Astrocyte (in vitro differentiated cells and primary cell): Measurements from ENCODE around the gene KLF18. TPM values are rescaled to one million over a fixed set of nuclear protein-coding genes. Genes with fewer than 3 reads are reported as not detected.

Experiments used
- DNase-seq: peaks from one replicate; pipeline ENCODE4 v3.0.0-alpha.2; 2010; ENCODE audit warnings: low read depth
- FAIRE-seq: peaks from 2 replicates; lab custom pipeline; 2011; peaks lifted over from hg19 to GRCh38; lab: Jason Lieb, UNC
- H2AFZ ChIP-seq: 2 replicates; pipeline ENCODE4 v1.6.0; 2012; ENCODE audit warnings: low read depth, low read length, inconsistent platforms
- H3K27ac ChIP-seq: 2 replicates; pipeline ENCODE4 v1.5.1; 2011; ENCODE audit warnings: low read depth, low read length, inconsistent platforms
- H3K27me3 ChIP-seq: 2 replicates; pipeline ENCODE4 v1.6.0; 2011; ENCODE audit warnings: low read length, inconsistent platforms; ENCODE audit not compliant: insufficient read depth
- H3K36me3 ChIP-seq: 2 replicates; pipeline ENCODE4 v1.5.1; 2011; ENCODE audit warnings: low read length, inconsistent platforms; ENCODE audit not compliant: insufficient read depth
- H3K4me1 ChIP-seq: 2 replicates; pipeline ENCODE4 v1.5.1; 2011; ENCODE audit warnings: low read length, inconsistent platforms; ENCODE audit not compliant: insufficient read depth
- H3K4me2 ChIP-seq: 2 replicates; pipeline ENCODE4 v1.6.0; 2012; ENCODE audit warnings: low read length, inconsistent platforms
- H3K4me3 ChIP-seq: 2 replicates; pipeline ENCODE4 v1.5.1; 2011; ENCODE audit warnings: low read depth, mild to moderate bottlenecking, low read length, inconsistent platforms; ENCODE audit not compliant: insufficient read depth
- H3K79me2 ChIP-seq: 2 replicates; pipeline ENCODE4 v1.6.0; 2012; ENCODE audit warnings: mild to moderate bottlenecking, low read length, inconsistent platforms; ENCODE audit not compliant: insufficient read depth
- H3K9ac ChIP-seq: 2 replicates; pipeline ENCODE4 v1.6.0; 2012; ENCODE audit warnings: mild to moderate bottlenecking, low read length, inconsistent platforms
- H3K9me3 ChIP-seq: 2 replicates; pipeline ENCODE4 v1.5.1; 2012; ENCODE audit warnings: low read depth, mild to moderate bottlenecking, low read length, inconsistent platforms; ENCODE audit not compliant: insufficient read depth
- H4K20me1 ChIP-seq: 2 replicates; pipeline ENCODE4 v1.6.0; 2012; ENCODE audit warnings: low read length, inconsistent platforms; ENCODE audit not compliant: insufficient read depth
- H3K27ac Mint-ChIP-seq: one replicate; pipeline ENCODE4 v1.8.0; 2021; ENCODE audit warnings: mild to moderate bottlenecking, mixed read lengths; ENCODE audit not compliant: unreplicated experiment
- H3K27me3 Mint-ChIP-seq: one replicate; pipeline ENCODE4 v1.8.0; 2021; ENCODE audit warnings: low read depth, mixed read lengths; ENCODE audit not compliant: unreplicated experiment
- H3K36me3 Mint-ChIP-seq: one replicate; pipeline ENCODE4 v1.8.0; 2021; ENCODE audit warnings: low read depth, mixed read lengths; ENCODE audit not compliant: unreplicated experiment
- H3K4me1 Mint-ChIP-seq: one replicate; pipeline ENCODE4 v1.8.0; 2021; ENCODE audit warnings: low read depth, mixed read lengths; ENCODE audit not compliant: unreplicated experiment
- H3K4me3 Mint-ChIP-seq: one replicate; pipeline ENCODE4 v1.8.0; 2021; ENCODE audit warnings: mild to moderate bottlenecking, moderate library complexity, mixed read lengths; ENCODE audit not compliant: unreplicated experiment
- H3K9me3 Mint-ChIP-seq: one replicate; pipeline ENCODE4 v1.8.0; 2021; ENCODE audit warnings: mild to moderate bottlenecking, mixed read lengths; ENCODE audit not compliant: unreplicated experiment
- CTCF ChIP-seq: IDR thresholded peaks from 2 replicates; pipeline ENCODE4 v1.5.1; 2011; ENCODE audit warnings: low read depth, mild to moderate bottlenecking, inconsistent platforms, low read length, moderate library complexity; ENCODE audit not compliant: insufficient read depth
- EZH2 ChIP-seq: IDR thresholded peaks from 2 replicates; pipeline ENCODE4 v1.6.1; 2012; ENCODE audit warnings: mild to moderate bottlenecking, low read length, inconsistent platforms; ENCODE audit not compliant: insufficient read depth
- total RNA-seq: library from RNA; stranded (reverse); gene quantifications from 2 replicates; pipeline ENCODE4 v1.2.1, GENCODE V29; 2021

The KLF18 gene
- total RNA-seq, 1 donor from 2014 or later, result not detected

DNA sequence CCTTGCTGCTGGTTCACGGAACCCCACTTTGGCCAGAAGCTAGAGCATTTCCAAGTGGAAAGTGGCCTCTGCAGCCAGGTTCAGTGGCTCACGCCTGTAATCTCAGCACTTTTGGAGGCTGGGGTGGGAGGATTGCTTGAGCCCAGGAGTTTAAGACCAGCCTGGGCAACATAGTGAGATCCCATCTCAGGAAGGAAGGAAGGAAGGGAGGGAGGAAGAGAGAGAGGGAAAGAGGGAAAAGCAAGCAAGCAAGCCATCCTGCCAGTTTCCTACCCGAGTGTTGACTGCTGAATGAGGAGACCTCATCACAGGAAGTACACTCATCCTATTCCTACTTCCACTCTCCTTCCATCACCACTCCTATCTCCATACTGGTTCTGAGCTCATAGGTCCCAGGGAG lies 35.6 kb downstream of the KLF18 start:
- no peak for FAIRE-seq
- Histone ChIP-seq H3K4me2 (no peak overlapping the region), H3K9ac (no peak overlapping the region), H3K27me3 (peaks cover 2% of the 10 kb centered on the region), H2AFZ (no peak overlapping the region), H3K27ac (no peak overlapping the region), H3K4me3 (no peak overlapping the region), H4K20me1 (no peaks in the 10 kb centered on the region), H3K4me1 (peaks cover 3% of the 10 kb centered on the region), H3K36me3 (no peaks in the 10 kb centered on the region), H3K9me3 (no peaks in the 10 kb centered on the region), H3K79me2 (no peaks in the 10 kb centered on the region)
- Mint-ChIP-seq H3K36me3 (peaks cover 2% of the 10 kb centered on the region), H3K9me3 (peaks cover 5% of the 10 kb centered on the region), H3K4me1 (peaks cover 7% of the 10 kb centered on the region), H3K27ac (no peak overlapping the region), H3K4me3 (no peak overlapping the region), H3K27me3 (peaks cover 12% of the 10 kb centered on the region)
- DNase-seq, result no peak
- no peak for TF ChIP-seq CTCF
- TF ChIP-seq EZH2, result no peak

DNA sequence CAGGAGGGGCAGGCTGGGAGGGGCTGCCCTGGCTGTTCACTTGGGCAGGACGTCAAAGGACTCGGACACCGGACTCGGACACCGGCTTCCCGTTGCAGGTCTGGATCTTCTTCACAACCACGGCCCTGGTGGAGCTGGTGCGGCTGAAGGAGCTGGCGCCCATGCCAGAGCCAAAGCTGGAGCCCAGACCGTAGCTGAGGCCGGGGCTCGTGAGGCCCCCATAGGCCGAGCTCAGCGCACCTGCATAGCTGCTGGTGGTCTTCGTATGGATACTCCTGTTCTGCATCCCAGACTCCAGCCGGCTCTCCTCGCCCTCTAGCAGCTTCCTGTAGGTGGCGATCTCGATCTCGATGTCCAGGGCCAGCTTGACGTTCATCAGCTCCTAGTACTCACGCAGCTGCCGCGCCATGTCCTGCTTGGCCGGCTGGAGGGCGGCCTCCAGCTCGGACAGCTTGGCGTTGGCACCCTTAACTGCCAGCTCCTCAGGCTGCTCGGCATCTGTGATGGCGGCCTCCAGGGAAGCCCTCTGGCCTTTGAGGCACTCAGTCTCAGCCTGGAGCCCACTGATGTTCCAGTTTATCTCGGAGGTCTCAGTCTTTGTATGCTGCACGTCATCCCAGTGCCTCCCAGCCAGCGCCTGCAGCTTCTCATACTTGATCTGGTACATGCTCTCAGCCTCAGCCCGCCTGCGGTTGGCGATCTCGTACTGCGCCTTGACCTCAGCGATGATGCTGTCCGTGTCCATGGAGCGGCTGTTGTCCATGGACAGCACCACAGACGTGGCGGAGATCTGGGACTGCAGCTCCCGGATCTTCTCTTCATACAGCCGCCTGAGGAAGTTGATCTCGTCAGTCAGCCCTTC lies 37.9 kb downstream of the KLF18 start:
- Mint-ChIP-seq H3K4me1 (peaks cover 7% of the 10 kb centered on the region), H3K27me3 (peaks cover 12% of the 10 kb centered on the region), H3K36me3 (peaks cover 2% of the 10 kb centered on the region), H3K4me3 (no peak overlapping the region), H3K9me3 (peaks cover 5% of the 10 kb centered on the region), H3K27ac (no peak overlapping the region)
- Histone ChIP-seq H3K36me3 (no peaks in the 10 kb centered on the region), H3K9ac (no peak overlapping the region), H3K27me3 (peaks cover 2% of the 10 kb centered on the region), H3K27ac (no peak overlapping the region), H3K4me1 (peaks cover 3% of the 10 kb centered on the region), H3K4me2 (no peak overlapping the region), H2AFZ (no peak overlapping the region), H3K9me3 (no peaks in the 10 kb centered on the region), H3K4me3 (no peak overlapping the region), H4K20me1 (no peaks in the 10 kb centered on the region), H3K79me2 (no peaks in the 10 kb centered on the region)
- TF ChIP-seq CTCF (no peak), EZH2 (no peak)
- DNase-seq (no peak), FAIRE-seq (no peak)

DNA sequence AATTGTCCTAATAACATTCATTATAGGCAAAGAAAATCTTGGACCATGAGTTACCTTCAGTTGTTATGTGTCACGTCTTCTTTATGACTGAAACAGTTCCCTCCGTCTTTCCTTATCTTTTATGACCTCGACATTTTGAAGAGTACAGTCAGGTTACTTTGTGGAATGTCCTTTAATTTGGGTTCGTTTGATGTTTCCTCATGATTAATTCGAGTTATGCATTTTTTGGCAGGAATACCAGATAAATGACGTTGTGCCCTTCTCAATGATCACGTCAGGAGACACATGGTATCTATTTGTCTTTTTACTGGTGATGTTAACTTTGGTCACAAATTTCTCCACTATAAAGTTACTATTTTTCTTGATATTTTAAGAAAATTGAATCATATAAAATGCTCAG lies 40.1 kb downstream of the KLF18 start:
- H3K9me3 ChIP-seq, result no peaks in the 10 kb centered on the region
- DNase-seq (peak; percentile 45), FAIRE-seq (no peak)
- H3K27me3 ChIP-seq, result peaks cover 2% of the 10 kb centered on the region
- TF ChIP-seq CTCF (no peak), EZH2 (no peak)
- H3K36me3 ChIP-seq, result no peaks in the 10 kb centered on the region
- no peak overlapping the region for H3K4me2 ChIP-seq
- H4K20me1 ChIP-seq, result no peaks in the 10 kb centered on the region
- Mint-ChIP-seq H3K36me3 (peaks cover 2% of the 10 kb centered on the region), H3K4me3 (no peak overlapping the region), H3K27me3 (peaks cover 12% of the 10 kb centered on the region), H3K9me3 (peaks cover 16% of the 10 kb centered on the region), H3K4me1 (no peaks in the 10 kb centered on the region), H3K27ac (no peak overlapping the region)
- no peak overlapping the region for H3K27ac ChIP-seq
- H3K4me3 ChIP-seq, result no peak overlapping the region
- H3K9ac ChIP-seq, result no peak overlapping the region
- no peaks in the 10 kb centered on the region for H3K4me1 ChIP-seq
- no peak overlapping the region for H2AFZ ChIP-seq
- H3K79me2 ChIP-seq, result no peaks in the 10 kb centered on the region
